Measurements from ENCODE around the gene KRTAP12-2. TPM values are rescaled to one million over a fixed set of nuclear protein-coding genes. Genes with fewer than 3 reads are reported as not detected.

The KRTAP12-2 gene
- total and polyA plus RNA-seq, 2 experiments from 2014 or later, result not detected

- Histone ChIP-seq H3K36me3 (no peaks in the 10 kb centered on the region), H3K4me3 (no peak within 1 kb of the TSS), H3K27me3 (no peaks in the 10 kb centered on the region), H3K27ac (no peak within 1 kb of the TSS), H3K4me1 (ENCODE audit: low read depth) (no peaks in the 10 kb centered on the region), H3K9me3 (ENCODE audit: low read depth) (no peaks in the 10 kb centered on the region)
- TF ChIP-seq, protein P1, sequence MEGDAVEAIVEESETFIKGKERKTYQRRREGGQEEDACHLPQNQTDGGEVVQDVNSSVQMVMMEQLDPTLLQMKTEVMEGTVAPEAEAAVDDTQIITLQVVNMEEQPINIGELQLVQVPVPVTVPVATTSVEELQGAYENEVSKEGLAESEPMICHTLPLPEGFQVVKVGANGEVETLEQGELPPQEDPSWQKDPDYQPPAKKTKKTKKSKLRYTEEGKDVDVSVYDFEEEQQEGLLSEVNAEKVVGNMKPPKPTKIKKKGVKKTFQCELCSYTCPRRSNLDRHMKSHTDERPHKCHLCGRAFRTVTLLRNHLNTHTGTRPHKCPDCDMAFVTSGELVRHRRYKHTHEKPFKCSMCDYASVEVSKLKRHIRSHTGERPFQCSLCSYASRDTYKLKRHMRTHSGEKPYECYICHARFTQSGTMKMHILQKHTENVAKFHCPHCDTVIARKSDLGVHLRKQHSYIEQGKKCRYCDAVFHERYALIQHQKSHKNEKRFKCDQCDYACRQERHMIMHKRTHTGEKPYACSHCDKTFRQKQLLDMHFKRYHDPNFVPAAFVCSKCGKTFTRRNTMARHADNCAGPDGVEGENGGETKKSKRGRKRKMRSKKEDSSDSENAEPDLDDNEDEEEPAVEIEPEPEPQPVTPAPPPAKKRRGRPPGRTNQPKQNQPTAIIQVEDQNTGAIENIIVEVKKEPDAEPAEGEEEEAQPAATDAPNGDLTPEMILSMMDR (IDR thresholded peaks at IDR 0.05; ENCODE audit: low read depth, low read length), result no peak
- no peak for DNase-seq (ENCODE audit: low read depth in 1 of 2, low spot score in 1 of 2)
Measured at GRCh38 chr21:44626673-44627143, 40.0 kb downstream of the KRTAP12-2 start, which contains the start of gene KRTAP10-9. TSS of gene KRTAP10-9 (plus strand) at chr21:44627093. CDS start at chr21:44627172, 79 bp downstream.

DNA sequence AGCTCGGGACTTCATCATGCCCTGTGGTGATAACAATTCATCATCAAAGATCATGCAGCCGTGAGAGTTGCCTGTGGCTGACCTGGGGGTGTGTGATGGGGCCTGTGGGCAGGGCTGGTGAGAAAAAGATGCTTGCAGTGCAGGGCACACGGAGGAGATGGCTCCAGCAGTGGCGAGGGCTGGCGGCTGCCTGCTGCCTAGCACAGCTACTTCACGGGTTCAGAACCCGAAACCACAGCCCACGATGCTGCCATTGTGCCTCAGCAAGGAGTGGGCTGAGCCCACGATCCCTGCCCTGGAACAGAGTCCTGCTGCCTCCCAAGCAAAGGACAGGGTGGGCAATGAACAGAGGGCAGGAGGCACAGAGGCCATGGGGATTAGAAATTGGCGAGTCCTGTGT, 40.5 kb downstream of the KRTAP12-2 start:
- no peaks in the 10 kb centered on the region for H3K36me3 ChIP-seq
- no peaks in the 10 kb centered on the region for H3K27me3 ChIP-seq
- no peak overlapping the region for H3K27ac ChIP-seq
- no peak for DNase-seq (ENCODE audit: low read depth in 1 of 2, low spot score in 1 of 2)
- H3K4me1 ChIP-seq (ENCODE audit: low read depth), result no peaks in the 10 kb centered on the region
- TF ChIP-seq, protein P1 (IDR thresholded peaks at IDR 0.05; ENCODE audit: low read depth, low read length), result no peak
- no peak overlapping the region for H3K4me3 ChIP-seq
- no peaks in the 10 kb centered on the region for H3K9me3 ChIP-seq (ENCODE audit: low read depth)

- no peaks in the 10 kb centered on the region for H3K27me3 ChIP-seq
- TF ChIP-seq, protein P1 (IDR thresholded peaks at IDR 0.05; ENCODE audit: low read depth, low read length), result no peak
Measured at GRCh38 chr21:44625756-44626155, 41.0 kb downstream of the KRTAP12-2 start.

DNA sequence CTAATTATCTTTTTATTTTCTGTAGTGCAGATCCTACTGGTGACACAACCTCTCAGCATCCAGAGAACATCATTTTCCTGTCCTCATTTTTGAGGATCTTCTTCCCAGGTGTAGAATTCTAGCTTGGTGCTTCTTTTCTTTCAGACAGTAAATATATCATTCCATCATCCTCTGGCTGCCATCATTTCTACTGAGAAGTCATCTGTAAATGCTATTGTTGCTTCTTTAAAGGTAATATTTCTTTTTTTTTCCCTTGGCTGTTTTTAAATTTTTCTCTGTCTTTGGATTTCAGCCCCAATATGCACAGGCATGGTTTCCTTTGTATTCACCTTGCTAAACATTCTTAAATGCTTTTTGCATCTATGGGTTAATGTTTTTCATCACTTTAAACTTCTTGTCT, 43.2 kb downstream of the KRTAP12-2 start:
- Histone ChIP-seq H3K4me1 (ENCODE audit: low read depth) (no peaks in the 10 kb centered on the region), H3K9me3 (ENCODE audit: low read depth) (no peaks in the 10 kb centered on the region)
- TF ChIP-seq, protein P1 (IDR thresholded peaks at IDR 0.05; ENCODE audit: low read depth, low read length), result no peak

More at GRCh38 chr21:44625756-44626155, 41.0 kb downstream of the KRTAP12-2 start:
- no peaks in the 10 kb centered on the region for H3K9me3 ChIP-seq (ENCODE audit: low read depth)
- DNase-seq (ENCODE audit: low read depth in 1 of 2, low spot score in 1 of 2), result no peak
- no peaks in the 10 kb centered on the region for H3K36me3 ChIP-seq
- H3K4me1 ChIP-seq (ENCODE audit: low read depth), result no peaks in the 10 kb centered on the region
- H3K27ac ChIP-seq, result no peak overlapping the region
- no peak overlapping the region for H3K4me3 ChIP-seq

DNA sequence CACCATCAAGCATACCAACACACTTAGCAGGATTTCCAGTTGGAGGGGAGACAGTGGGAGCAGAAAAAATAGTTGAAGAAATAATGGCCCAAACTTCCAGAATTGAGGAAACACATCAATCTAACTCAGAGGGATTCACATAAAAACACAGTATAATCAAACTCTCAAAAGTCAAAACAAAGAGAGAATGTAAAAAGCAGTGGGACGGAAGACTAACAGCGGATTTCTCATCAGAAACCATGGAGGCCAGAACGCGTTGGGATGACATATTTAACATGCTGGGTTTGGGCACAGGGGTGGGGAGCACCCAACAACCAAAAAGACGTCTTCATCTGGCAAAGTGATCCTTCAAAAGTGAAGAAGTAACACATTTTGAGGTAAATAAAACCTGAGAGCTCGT, 46.8 kb downstream of the KRTAP12-2 start:
- Histone ChIP-seq H3K36me3 (no peaks in the 10 kb centered on the region), H3K4me1 (ENCODE audit: low read depth) (no peaks in the 10 kb centered on the region), H3K27ac (no peak overlapping the region), H3K27me3 (no peaks in the 10 kb centered on the region), H3K4me3 (no peak overlapping the region), H3K9me3 (ENCODE audit: low read depth) (no peaks in the 10 kb centered on the region)
- TF ChIP-seq, protein P1 (IDR thresholded peaks at IDR 0.05; ENCODE audit: low read depth, low read length), result no peak
- DNase-seq (ENCODE audit: low read depth in 1 of 2, low spot score in 1 of 2), result no peak

More for the DNA sequence above, 43.2 kb downstream of the KRTAP12-2 start:
- H3K4me3 ChIP-seq, result no peak overlapping the region
- no peak for DNase-seq (ENCODE audit: low read depth in 1 of 2, low spot score in 1 of 2)
- H3K27me3 ChIP-seq, result no peaks in the 10 kb centered on the region
- H3K27ac ChIP-seq, result no peak overlapping the region
- H3K36me3 ChIP-seq, result no peaks in the 10 kb centered on the region

All from cardiac muscle cell (in vitro differentiated cells and primary cell).